ENCODE measurements around the gene KRTAP5-9. TPM values are rescaled to one million over a fixed set of nuclear protein-coding genes. Genes with fewer than 3 reads are reported as not detected.

KRTAP5-9 gene
- polyA plus RNA-seq = not detected in 2 replicates

GRCh38 chr11:71548120-71548519, at the start of gene KRTAP5-9:
KRTAP5-9 (plus strand) TSS chr11:71548420; CDS start chr11:71548658, 238 bp downstream.

GRCh38 chr11:71526796-71527575, 21.2 kb upstream of the KRTAP5-9 start, which contains the start of gene KRTAP5-7:
KRTAP5-7 (plus strand) TSS chr11:71527267; CDS start chr11:71527301, 34 bp downstream.

GRCh38 chr11:71537977-71538665, 10.1 kb upstream of the KRTAP5-9 start, which contains the start of gene KRTAP5-8:
KRTAP5-8 (plus strand) TSS chr11:71538025; CDS start chr11:71538056, 31 bp downstream.

GRCh38 chr11:71565263-71565662, 17.0 kb downstream of the KRTAP5-9 start, which contains the start of gene KRTAP5-10:
KRTAP5-10 (plus strand) TSS chr11:71565563; CDS start chr11:71565588, 25 bp downstream.

GRCh38 chr11:71582309-71582895, 34.2 kb downstream of the KRTAP5-9 start, which contains the start of gene KRTAP5-11:
KRTAP5-11 (minus strand) TSS chr11:71582875; CDS start chr11:71582837, 38 bp downstream.

Other genes with a start within 250 kb of the KRTAP5-9 start
- gene DHCR7, start 100.0 kb upstream of the KRTAP5-9 start, polyA plus RNA-seq = 11.0 and 15.3 TPM in 2 replicates
- gene NADSYN1, start 95.2 kb upstream of the KRTAP5-9 start, polyA plus RNA-seq = 12.3 and 16.0 TPM in 2 replicates
- gene KRTAP5-7, start 21.2 kb upstream of the KRTAP5-9 start, polyA plus RNA-seq = 2.5 TPM in 1 of 2 replicates, not detected in the other
- gene KRTAP5-8, start 10.4 kb upstream of the KRTAP5-9 start, polyA plus RNA-seq = not detected in 2 replicates
- not detected in 2 replicates for gene KRTAP5-10, start 17.1 kb downstream of the KRTAP5-9 start, polyA plus RNA-seq
- gene KRTAP5-11, start 34.5 kb downstream of the KRTAP5-9 start, polyA plus RNA-seq = 0.81 and 2.2 TPM in 2 replicates